SK-N-MC (cell line): ENCODE results near the gene PIP4K2C.
"Not testable (repeated sequence)": the region's sequence is repeated elsewhere in the genome, so short reads cannot be mapped to it uniquely, and the experiment has no call there.

ENCODE experiments used
- DNase-seq: peaks from one replicate; pipeline ENCODE4 v3.0.0-alpha.2; 2011; ENCODE audit warnings: low read depth, low spot score
- H3K27ac ChIP-seq: fragments of 200-600 bp; sonication (generic); 2 replicates; pipeline ENCODE4 v1.5.1; 2016; ENCODE audit warnings: mixed run types
- H3K36me3 ChIP-seq: fragments of 200-600 bp; sonication (generic); 2 replicates; pipeline ENCODE4 v1.6.1; 2017; ENCODE audit warnings: antibody characterized with exemption, low read length, mixed read lengths; ENCODE audit not compliant: insufficient read depth
- H3K4me3 ChIP-seq: fragments of 200-600 bp; sonication (generic); 2 replicates; pipeline ENCODE4 v1.5.1; 2016
- H3K9ac ChIP-seq: fragments of 200-600 bp; sonication (generic); 2 replicates; pipeline ENCODE4 v1.8.0; 2017; ENCODE audit warnings: mixed run types, mixed read lengths; ENCODE audit not compliant: insufficient read length
- H3K9me3 ChIP-seq: fragments of 200-600 bp; sonication (generic); 2 replicates; pipeline ENCODE4 v1.6.1; 2017; ENCODE audit warnings: low read depth, mild to moderate bottlenecking, antibody characterized with exemption, low read length, moderate library complexity, mixed read lengths
- EZH2 ChIP-seq: fragments of 200-600 bp; sonication (generic); IDR thresholded peaks from one replicate; pipeline ENCODE4 v1.6.1; 2017; ENCODE audit warnings: antibody characterized with exemption
- FOXP2 ChIP-seq: optimal IDR thresholded peaks from 2 replicates; pipeline ENCODE3; 2011; ENCODE audit warnings: mild to moderate bottlenecking, moderate library complexity; ENCODE audit not compliant: insufficient read depth; ENCODE audit errors: extremely low read length, control extremely low read depth
- POLR2AphosphoS5 ChIP-seq: IDR thresholded peaks from 2 replicates; pipeline ENCODE4 v1.6.1; 2012; ENCODE audit warnings: mild to moderate bottlenecking, low read depth, low read length, borderline replicate concordance

The PIP4K2C gene

GRCh38 chr12:57640175-57641042, 49.4 kb downstream of the PIP4K2C start:
- Histone ChIP-seq H3K9ac (no peak overlapping the region), H3K27ac (no peak overlapping the region), H3K9me3 (no peaks in the 10 kb centered on the region), H3K36me3 (no peaks in the 10 kb centered on the region), H3K4me3 (no peak overlapping the region)
- TF ChIP-seq FOXP2 (no peak), EZH2 (no peak), POLR2AphosphoS5 (no peak)
- DNase-seq = no peak

DNA sequence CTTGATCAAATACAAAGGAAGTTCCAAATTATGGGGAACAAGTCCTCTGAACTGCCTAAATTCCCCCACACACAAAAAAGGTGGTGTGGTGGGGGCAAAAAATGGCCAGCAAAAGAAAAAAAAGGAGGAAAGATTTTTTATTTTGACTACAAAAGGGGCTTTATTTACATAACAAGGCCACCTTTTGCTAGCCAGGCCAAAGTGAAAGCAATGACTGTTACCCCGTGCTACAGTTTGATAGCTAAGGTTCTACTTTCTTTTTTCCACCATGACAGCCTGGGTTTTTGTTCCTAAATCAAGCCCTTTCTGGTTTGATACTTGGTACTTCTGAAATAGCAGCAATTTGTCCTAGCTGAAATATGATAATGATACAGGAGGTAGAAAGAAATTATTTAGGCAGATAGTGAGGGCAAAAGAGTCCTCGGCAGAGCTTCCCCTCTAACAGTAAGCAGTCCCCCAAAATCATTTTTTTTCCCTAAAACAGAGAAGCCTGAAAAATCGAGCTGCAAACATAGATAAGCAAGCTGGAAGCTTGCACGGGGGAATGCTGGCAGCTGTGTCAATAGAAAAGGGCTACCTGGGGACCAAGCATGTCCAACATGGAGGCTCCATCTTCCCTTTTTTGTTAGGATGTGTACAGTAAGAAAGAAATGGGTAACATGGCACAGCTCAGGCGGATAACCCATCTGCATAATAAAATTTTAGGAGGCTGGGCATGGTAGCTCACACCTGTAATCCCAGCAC, 50.9 kb downstream of the PIP4K2C start:
- DNase-seq = no peak
- Histone ChIP-seq H3K9ac (no peak overlapping the region), H3K27ac (no peak overlapping the region), H3K9me3 (no peaks in the 10 kb centered on the region; the same call in 1 of the 2 replicates), H3K36me3 (no peaks in the 10 kb centered on the region), H3K4me3 (no peak overlapping the region)
- TF ChIP-seq POLR2AphosphoS5 = no peak
- no peak for TF ChIP-seq FOXP2
- TF ChIP-seq EZH2 = no peak

GRCh38 chr12:57645990-57646658, 55.1 kb downstream of the PIP4K2C start:
- H3K4me3 ChIP-seq, H3K9me3 ChIP-seq, H3K27ac ChIP-seq, H3K36me3 ChIP-seq, H3K9ac ChIP-seq, DNase-seq: not testable (repeated sequence)

- not testable (repeated sequence) for H3K4me3 ChIP-seq, H3K9me3 ChIP-seq, H3K27ac ChIP-seq, H3K9ac ChIP-seq, H3K36me3 ChIP-seq, DNase-seq
Measured at GRCh38 chr12:57646659-57647049, 55.7 kb downstream of the PIP4K2C start.
